VCaP (cell line): ENCODE measurements around the gene ANK2.

Experiments used
- H3K27ac ChIP-seq: fragments of 450-650 bp; 2 replicates; pipeline ENCODE4 v1.5.1; 2017
- TF ChIP-seq, protein P1 (sequence below): fragments of 450-650 bp; conservative IDR thresholded peaks from 2 replicates; pipeline ENCODE4 v1.5.1; 2017; ENCODE audit warnings: mild to moderate bottlenecking, moderate library complexity

ANK2 gene

DNA sequence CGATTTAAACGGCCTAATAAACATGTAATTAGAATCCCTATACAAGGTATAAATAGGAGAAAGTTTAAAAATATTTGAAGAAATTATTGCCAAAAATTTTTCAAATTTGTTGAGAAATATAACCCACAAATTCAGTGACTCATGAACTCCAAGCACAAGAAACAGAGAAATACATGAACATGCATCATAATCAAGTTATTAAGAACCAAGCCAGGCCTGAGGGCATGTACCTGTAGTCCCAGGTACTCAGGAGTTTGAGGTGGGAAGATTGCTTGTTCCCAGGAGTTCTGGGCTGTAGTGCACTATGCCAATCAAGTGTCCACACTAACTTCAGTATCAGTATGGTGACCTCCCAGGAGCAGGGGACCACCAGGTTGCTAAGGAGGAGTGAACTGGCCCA lies 370.2 kb downstream of the ANK2 start:
- TF ChIP-seq, protein P1, sequence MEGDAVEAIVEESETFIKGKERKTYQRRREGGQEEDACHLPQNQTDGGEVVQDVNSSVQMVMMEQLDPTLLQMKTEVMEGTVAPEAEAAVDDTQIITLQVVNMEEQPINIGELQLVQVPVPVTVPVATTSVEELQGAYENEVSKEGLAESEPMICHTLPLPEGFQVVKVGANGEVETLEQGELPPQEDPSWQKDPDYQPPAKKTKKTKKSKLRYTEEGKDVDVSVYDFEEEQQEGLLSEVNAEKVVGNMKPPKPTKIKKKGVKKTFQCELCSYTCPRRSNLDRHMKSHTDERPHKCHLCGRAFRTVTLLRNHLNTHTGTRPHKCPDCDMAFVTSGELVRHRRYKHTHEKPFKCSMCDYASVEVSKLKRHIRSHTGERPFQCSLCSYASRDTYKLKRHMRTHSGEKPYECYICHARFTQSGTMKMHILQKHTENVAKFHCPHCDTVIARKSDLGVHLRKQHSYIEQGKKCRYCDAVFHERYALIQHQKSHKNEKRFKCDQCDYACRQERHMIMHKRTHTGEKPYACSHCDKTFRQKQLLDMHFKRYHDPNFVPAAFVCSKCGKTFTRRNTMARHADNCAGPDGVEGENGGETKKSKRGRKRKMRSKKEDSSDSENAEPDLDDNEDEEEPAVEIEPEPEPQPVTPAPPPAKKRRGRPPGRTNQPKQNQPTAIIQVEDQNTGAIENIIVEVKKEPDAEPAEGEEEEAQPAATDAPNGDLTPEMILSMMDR: no peak
- H3K27ac ChIP-seq: peak overlapping the region; percentile 40; the same call in 1 of the 2 replicates

DNA sequence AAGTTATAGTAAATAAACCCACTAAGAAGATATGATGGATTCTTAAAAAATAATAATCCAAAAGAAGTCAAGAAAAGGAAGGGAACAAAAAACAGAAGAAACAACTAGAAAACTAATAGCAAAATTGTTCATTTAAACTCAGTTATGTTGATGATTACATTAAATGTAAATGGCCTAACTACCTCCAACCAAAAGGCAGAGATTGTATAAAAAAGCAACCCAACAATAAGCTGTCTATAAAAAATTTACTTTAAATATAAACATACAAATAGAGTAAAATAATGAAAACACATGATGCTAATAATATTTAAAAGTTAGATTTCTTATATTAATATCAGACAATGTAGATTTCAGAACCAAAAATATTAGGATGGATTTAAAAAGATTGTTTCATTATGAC lies 371.5 kb downstream of the ANK2 start:
- H3K27ac ChIP-seq: no peak overlapping the region
- TF ChIP-seq, protein P1: no peak

DNA sequence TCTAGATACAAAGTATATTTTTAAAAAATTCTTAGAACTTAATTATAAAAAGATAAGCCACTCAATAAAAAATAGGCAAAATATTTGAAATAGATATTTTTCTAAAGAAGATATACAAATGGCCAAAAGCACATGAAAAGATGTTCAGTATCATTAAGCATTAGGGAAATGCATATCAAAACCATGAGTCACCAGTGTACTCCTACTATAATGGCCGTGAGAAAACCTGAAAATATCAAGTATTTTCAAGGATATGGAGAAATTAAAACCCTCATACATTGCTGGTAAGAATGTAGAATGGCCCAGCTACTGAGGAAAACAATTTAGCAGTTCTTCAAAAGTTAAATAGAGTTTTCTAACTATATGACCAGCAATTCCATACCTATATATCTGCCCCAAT lies 374.2 kb downstream of the ANK2 start:
- no peak overlapping the region for H3K27ac ChIP-seq
- TF ChIP-seq, protein P1: no peak

DNA sequence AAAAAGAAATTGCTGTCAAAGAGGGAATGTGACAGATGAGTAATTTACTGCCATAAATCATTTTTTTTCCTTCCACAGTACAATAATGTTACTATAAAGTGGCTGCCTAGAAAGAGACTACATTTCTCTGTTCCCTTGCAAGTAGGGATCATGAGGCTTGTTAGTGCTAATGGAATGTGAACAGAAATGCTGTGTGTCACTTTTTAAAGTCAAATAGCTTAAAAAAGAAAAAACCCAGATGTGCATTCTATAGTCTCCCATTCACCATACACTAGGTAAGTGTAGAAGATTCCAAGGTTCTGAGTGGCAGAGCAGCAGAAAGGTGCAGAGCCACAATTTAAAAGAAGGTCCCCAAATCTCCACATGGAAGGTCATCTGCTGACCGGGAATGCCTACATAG lies 383.7 kb downstream of the ANK2 start:
- TF ChIP-seq, protein P1: no peak

More for the DNA sequence above, 383.7 kb downstream of the ANK2 start:
- no peak overlapping the region for H3K27ac ChIP-seq
